Activated naive CD4-positive, alpha-beta T cell treated with anti-CD3 and anti-CD28 coated beads, Interleukin-2, amount 10 ng/mL, durations not matched to agents 7 days and 5 days (primary cell): ENCODE measurements around the gene VWF.
A peak's percentile ranks its signal among the peaks of the same experiment; 100 is the strongest.

Experiments
- CTCF ChIA-PET: fragments of 350-600 bp; sonication (Branson Sonifier 250); formaldehyde crosslinking; loops from one replicate; lab custom pipeline; 2021; ENCODE audit warnings: antibody characterized with exemption; lab: Charles Lee
- DNase-seq: peaks from one replicate; pipeline ENCODE4 v3.0.0-alpha.2; 2020
- H3K27ac Mint-ChIP-seq: one replicate; pipeline ENCODE4 v1.8.0; 2021; ENCODE audit warnings: mild to moderate bottlenecking, moderate library complexity, mixed read lengths
- H3K27me3 Mint-ChIP-seq: one replicate; pipeline ENCODE4 v1.8.0; 2021; ENCODE audit warnings: mild to moderate bottlenecking, mixed read lengths
- H3K36me3 Mint-ChIP-seq: one replicate; pipeline ENCODE4 v1.8.0; 2021; ENCODE audit warnings: mixed read lengths
- H3K4me1 Mint-ChIP-seq: one replicate; pipeline ENCODE4 v1.8.0; 2021; ENCODE audit warnings: mixed read lengths
- H3K4me3 Mint-ChIP-seq: one replicate; pipeline ENCODE4 v1.8.0; 2021; ENCODE audit warnings: mild to moderate bottlenecking, moderate library complexity, mixed read lengths
- H3K9me3 Mint-ChIP-seq: one replicate; pipeline ENCODE4 v1.8.0; 2021; ENCODE audit warnings: mixed read lengths

Gene VWF

DNA sequence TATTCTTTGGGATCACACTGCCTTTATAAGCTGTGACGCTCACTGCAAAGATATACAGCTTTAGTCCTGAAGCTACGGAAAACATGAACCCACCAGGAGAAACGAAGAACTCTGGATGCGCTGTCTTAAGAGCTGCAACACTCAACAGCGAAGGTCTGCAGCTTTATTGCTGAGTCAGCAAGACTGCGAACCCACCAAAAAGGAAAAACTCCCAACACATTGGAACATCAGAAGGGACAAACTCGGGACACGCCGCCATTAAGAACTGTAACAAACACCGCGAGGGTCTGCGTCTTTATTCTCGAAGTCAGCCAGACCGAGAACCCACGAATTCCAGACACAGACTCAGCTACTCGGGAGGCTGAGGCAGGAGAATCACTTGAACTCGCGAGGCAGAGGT is 9.2 kb upstream of the VWF start:
- CTCF ChIA-PET: interaction anchor here (0.8 kb wide), 1 partner anchor 145 kb away, joined by 3 read pairs; no protein-coding TSS in a partner anchor
- H3K27ac Mint-ChIP-seq: peak overlapping the region; percentile 52
- peaks cover 2% of the 10 kb centered on the region for H3K36me3 Mint-ChIP-seq
- no peak for DNase-seq
- H3K4me3 Mint-ChIP-seq: no peak overlapping the region
- peaks cover 35% of the 10 kb centered on the region for H3K4me1 Mint-ChIP-seq
- peaks cover 8% of the 10 kb centered on the region for H3K9me3 Mint-ChIP-seq
- H3K27me3 Mint-ChIP-seq: peaks cover 12% of the 10 kb centered on the region

DNA sequence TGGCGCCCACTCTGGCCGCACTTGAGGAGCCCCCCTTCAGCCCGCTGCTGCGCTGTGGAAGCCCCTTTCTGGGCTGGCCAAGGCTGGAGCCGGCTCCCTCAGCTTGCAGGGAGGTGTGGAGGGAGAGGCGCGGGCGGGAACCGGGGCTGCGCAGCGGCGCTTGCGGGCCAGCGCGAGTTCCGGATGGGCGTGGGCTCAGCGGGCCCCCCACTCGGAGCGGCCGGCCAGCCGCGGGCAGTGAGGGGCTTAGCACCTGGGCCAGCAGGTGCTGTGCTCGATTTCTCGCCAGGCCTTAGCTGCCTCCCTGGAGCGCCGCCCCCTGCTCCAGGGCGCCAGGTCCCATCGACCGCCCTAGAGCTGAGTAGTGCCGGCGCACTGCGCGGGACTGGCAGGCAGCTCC is 8.0 kb upstream of the VWF start:
- CTCF ChIA-PET: no interaction called here
- Mint-ChIP-seq H3K27ac (no peak overlapping the region), H3K36me3 (peaks cover 2% of the 10 kb centered on the region), H3K27me3 (peaks cover 9% of the 10 kb centered on the region), H3K4me3 (no peak overlapping the region), H3K9me3 (peaks cover 8% of the 10 kb centered on the region), H3K4me1 (peaks cover 29% of the 10 kb centered on the region)
- DNase-seq: no peak

DNA sequence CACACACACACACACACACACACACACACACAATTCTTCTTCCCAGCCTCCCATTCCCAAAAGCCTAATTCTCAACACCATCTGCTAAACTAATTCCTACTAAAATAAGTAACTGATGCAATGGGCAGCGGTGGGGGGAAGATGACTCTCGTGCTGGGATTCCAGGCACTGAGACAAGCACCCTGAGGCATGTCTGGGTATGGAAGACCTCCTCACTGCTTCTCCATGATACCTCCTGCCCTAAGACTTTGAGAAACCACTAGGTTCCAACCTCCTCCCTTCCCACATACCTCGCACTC is 789 bp upstream of the VWF start:
- CTCF ChIA-PET: no interaction called here
- H3K4me3 Mint-ChIP-seq: no peak overlapping the region
- no peak overlapping the region for H3K27ac Mint-ChIP-seq
- H3K9me3 Mint-ChIP-seq: no peaks in the 10 kb centered on the region
- no peaks in the 10 kb centered on the region for H3K36me3 Mint-ChIP-seq
- H3K4me1 Mint-ChIP-seq: no peaks in the 10 kb centered on the region
- DNase-seq: no peak
- H3K27me3 Mint-ChIP-seq: peaks cover 30% of the 10 kb centered on the region

DNA sequence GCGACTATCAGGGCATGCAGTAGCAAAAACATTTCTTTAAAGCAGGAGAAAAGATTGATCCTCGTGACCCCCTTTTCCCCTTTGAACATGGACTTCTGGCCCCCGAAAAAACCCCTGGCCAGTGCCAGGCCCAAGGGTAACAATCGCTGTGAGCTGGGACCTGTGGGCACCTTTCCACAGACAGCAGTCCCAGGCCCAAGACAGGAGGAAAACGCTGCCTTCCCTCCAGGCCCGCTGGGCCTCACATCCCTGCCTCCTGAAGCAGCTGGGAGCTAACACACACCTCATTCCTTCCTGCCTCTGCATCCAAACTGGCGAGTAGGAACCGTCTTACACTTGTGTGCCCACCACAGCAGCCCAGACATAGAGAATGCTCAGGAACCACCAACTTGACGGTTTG is 1.2 kb downstream of the VWF start:
- Mint-ChIP-seq H3K4me1 (no peaks in the 10 kb centered on the region), H3K4me3 (no peak overlapping the region), H3K27ac (no peak overlapping the region), H3K36me3 (no peaks in the 10 kb centered on the region), H3K27me3 (peaks cover 36% of the 10 kb centered on the region), H3K9me3 (no peaks in the 10 kb centered on the region)
- DNase-seq: no peak
- CTCF ChIA-PET: no interaction called here

GRCh38 chr12:6122201-6122600 is 2.3 kb downstream of the VWF start:
- no peaks in the 10 kb centered on the region for H3K4me1 Mint-ChIP-seq
- peaks cover 39% of the 10 kb centered on the region for H3K27me3 Mint-ChIP-seq
- CTCF ChIA-PET: interaction anchor here (0.6 kb wide), 1 partner anchor 293 kb away, joined by 3 read pairs; no protein-coding TSS in a partner anchor

DNA sequence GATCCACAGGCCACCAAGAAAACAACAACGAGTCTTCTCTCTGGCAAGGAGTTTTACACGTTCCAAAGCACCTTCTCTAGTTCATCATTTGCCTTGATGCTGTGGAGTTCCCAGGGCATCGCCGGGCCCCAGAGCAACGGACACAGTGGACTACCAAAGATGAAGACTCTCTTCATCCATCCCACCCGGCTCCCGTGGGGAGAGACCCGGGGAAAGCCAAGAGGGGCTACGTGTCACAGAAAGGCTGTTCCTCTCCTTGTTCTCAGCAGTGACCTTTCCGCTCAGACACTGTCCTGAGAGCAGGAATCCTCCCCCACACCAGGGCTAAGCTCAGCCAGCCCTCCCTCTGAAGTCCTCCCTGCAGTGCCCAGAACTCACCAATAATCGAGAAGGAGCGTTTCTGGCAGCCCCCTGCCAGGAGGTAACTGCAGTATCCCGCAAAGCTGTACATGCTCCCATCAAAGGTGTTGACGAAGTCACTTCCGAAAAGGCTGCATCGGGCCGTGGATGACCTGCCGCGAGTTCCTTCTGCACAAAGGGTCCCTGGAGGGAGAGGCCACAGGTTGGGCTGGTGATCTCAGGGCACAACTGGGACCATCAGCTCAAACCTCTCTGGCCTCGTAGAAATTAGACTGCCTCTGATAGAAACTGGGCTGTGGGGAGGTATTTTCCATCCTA is 3.5 kb downstream of the VWF start:
- H3K27ac Mint-ChIP-seq: no peak overlapping the region
- no peak overlapping the region for H3K4me3 Mint-ChIP-seq
- H3K27me3 Mint-ChIP-seq: peaks cover 47% of the 10 kb centered on the region
- CTCF ChIA-PET: interaction anchor here (0.8 kb wide), 1 partner anchor 88 kb away, joined by 3 read pairs; no protein-coding TSS in a partner anchor
- H3K9me3 Mint-ChIP-seq: no peaks in the 10 kb centered on the region
- DNase-seq: no peak
- H3K36me3 Mint-ChIP-seq: no peaks in the 10 kb centered on the region
- H3K4me1 Mint-ChIP-seq: no peaks in the 10 kb centered on the region

More at GRCh38 chr12:6122201-6122600, 2.3 kb downstream of the VWF start:
- no peaks in the 10 kb centered on the region for H3K9me3 Mint-ChIP-seq
- no peak for DNase-seq
- no peak overlapping the region for H3K4me3 Mint-ChIP-seq
- no peak overlapping the region for H3K27ac Mint-ChIP-seq
- no peaks in the 10 kb centered on the region for H3K36me3 Mint-ChIP-seq

GRCh38 chr12:6118891-6119568 is 5.4 kb downstream of the VWF start:
- CTCF ChIA-PET: no interaction called here
- H3K4me3 Mint-ChIP-seq: no peak overlapping the region
- H3K4me1 Mint-ChIP-seq: no peaks in the 10 kb centered on the region
- no peaks in the 10 kb centered on the region for H3K36me3 Mint-ChIP-seq
- H3K27ac Mint-ChIP-seq: no peak overlapping the region
- H3K9me3 Mint-ChIP-seq: no peaks in the 10 kb centered on the region
- DNase-seq: no peak
- peaks cover 44% of the 10 kb centered on the region for H3K27me3 Mint-ChIP-seq

- Mint-ChIP-seq H3K4me3 (no peak overlapping the region), H3K9me3 (no peaks in the 10 kb centered on the region), H3K27me3 (peaks cover 40% of the 10 kb centered on the region), H3K36me3 (no peaks in the 10 kb centered on the region), H3K27ac (no peak overlapping the region), H3K4me1 (no peaks in the 10 kb centered on the region)
- DNase-seq: no peak
- CTCF ChIA-PET: no interaction called here
These were observed 7.9 kb downstream of the VWF start for GRCh38 chr12:6116471-6117021.

DNA sequence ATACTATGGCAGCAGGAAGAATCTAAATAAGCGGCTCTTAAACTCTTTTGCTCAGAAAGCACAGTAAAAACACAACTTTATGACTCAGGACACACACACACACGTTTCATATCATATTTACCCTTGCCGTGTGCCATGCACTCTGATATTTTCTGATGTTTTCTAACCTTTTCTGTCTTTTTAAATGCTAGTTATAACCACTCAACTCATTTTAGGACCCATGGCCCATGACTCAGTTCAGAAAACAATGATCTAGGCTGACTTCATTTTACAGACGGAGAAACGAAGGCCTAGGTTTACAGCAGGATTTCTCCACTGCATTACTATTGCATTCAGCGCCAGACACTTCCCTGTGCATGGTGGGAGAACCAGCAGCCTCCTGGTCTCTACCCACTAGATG is 9.1 kb downstream of the VWF start:
- no peak overlapping the region for H3K27ac Mint-ChIP-seq
- peaks cover 34% of the 10 kb centered on the region for H3K27me3 Mint-ChIP-seq
- CTCF ChIA-PET: no interaction called here
- H3K36me3 Mint-ChIP-seq: no peaks in the 10 kb centered on the region
- DNase-seq: no peak
- H3K4me3 Mint-ChIP-seq: no peak overlapping the region
- no peaks in the 10 kb centered on the region for H3K9me3 Mint-ChIP-seq
- no peaks in the 10 kb centered on the region for H3K4me1 Mint-ChIP-seq

DNA sequence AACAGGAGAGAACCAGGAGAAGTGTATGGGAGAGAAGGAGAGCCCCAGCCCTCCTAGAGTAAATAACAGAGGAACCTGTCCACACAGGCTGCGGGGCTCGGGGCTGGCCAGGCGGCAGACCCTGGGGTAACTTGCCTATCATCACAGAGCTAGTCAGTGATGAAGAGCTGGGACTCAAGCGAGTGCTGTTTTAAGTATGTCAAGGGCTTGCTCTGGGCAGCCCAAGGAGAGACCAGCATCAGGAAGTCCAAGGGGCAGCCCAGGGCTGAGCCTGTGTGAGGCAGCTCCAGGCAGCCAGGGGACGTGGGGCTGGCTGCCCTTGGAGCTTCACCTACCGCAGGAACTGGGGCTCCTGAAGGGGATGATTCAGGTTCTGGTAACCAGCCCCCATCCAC is 10.0 kb downstream of the VWF start:
- Mint-ChIP-seq H3K36me3 (no peaks in the 10 kb centered on the region), H3K4me1 (no peaks in the 10 kb centered on the region), H3K9me3 (no peaks in the 10 kb centered on the region), H3K27me3 (peaks cover 34% of the 10 kb centered on the region), H3K4me3 (no peak overlapping the region), H3K27ac (no peak overlapping the region)
- DNase-seq: no peak
- CTCF ChIA-PET: no interaction called here

- H3K36me3 Mint-ChIP-seq: no peaks in the 10 kb centered on the region
- H3K4me1 Mint-ChIP-seq: no peaks in the 10 kb centered on the region
- no peak overlapping the region for H3K4me3 Mint-ChIP-seq
- no peak overlapping the region for H3K27ac Mint-ChIP-seq
- DNase-seq: no peak
- CTCF ChIA-PET: no interaction called here
- H3K27me3 Mint-ChIP-seq: peaks cover 30% of the 10 kb centered on the region
- no peaks in the 10 kb centered on the region for H3K9me3 Mint-ChIP-seq
These were observed 10.6 kb downstream of the VWF start for GRCh38 chr12:6113691-6114475.

- Mint-ChIP-seq H3K27ac (no peak overlapping the region), H3K27me3 (peaks cover 24% of the 10 kb centered on the region), H3K4me1 (no peaks in the 10 kb centered on the region), H3K4me3 (no peak overlapping the region), H3K36me3 (no peaks in the 10 kb centered on the region), H3K9me3 (no peaks in the 10 kb centered on the region)
- CTCF ChIA-PET: no interaction called here
- no peak for DNase-seq
These were observed 12.5 kb downstream of the VWF start for GRCh38 chr12:6112004-6112403.

DNA sequence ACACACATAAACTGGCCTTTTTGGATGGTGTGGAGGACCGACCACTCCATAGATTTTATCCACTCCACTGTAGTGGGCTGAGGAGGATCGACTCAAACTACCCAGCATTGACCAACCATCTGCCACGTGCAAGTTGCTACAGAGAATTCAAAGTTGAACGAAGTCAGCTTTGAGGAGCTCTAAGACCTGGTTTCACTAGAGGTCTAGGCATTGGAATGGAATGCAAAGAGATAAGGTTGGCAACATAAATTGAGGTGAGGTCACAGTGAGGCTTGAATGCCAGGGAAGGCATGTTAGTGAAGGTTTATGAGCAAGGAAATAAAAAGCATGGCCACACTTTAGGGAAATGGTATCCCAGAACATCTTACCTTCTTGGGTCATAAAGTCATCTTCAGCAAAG is 14.5 kb downstream of the VWF start:
- CTCF ChIA-PET: no interaction called here
- H3K4me1 Mint-ChIP-seq: no peaks in the 10 kb centered on the region
- no peak overlapping the region for H3K4me3 Mint-ChIP-seq
- peaks cover 13% of the 10 kb centered on the region for H3K27me3 Mint-ChIP-seq
- H3K36me3 Mint-ChIP-seq: no peaks in the 10 kb centered on the region
- DNase-seq: no peak
- no peaks in the 10 kb centered on the region for H3K9me3 Mint-ChIP-seq
- no peak overlapping the region for H3K27ac Mint-ChIP-seq

GRCh38 chr12:6106218-6106617 is 18.3 kb downstream of the VWF start:
- CTCF ChIA-PET: no interaction called here
- Mint-ChIP-seq H3K9me3 (no peaks in the 10 kb centered on the region), H3K27ac (no peak overlapping the region), H3K4me3 (no peak overlapping the region), H3K36me3 (no peaks in the 10 kb centered on the region), H3K27me3 (no peaks in the 10 kb centered on the region), H3K4me1 (no peaks in the 10 kb centered on the region)
- no peak for DNase-seq
